B cell (primary cell): Measurements from ENCODE around the gene SERPINC1. TPM values are rescaled to one million over a fixed set of nuclear protein-coding genes. Genes with fewer than 3 reads are reported as not detected.

Experiments
- ATAC-seq: fragments of 200-7000 bp; cut with Tn5 transposase; one replicate; pipeline ENCODE4 v1.10.0; 2021; ENCODE audit warnings: low read depth, mild to moderate bottlenecking, moderate number of reproducible peaks, moderate library complexity
- CTCF ChIA-PET: fragments of 350-600 bp; sonication (Branson Sonifier 250); formaldehyde crosslinking; loops from one replicate; lab custom pipeline; 2021; ENCODE audit warnings: antibody characterized with exemption, inconsistent platforms; lab: Charles Lee
- POLR2A ChIA-PET: fragments of 350-600 bp; sonication (Branson Sonifier 250); formaldehyde crosslinking; loops from one replicate; lab custom pipeline; 2021; ENCODE audit warnings: antibody characterized with exemption; lab: Charles Lee
- DNase-seq: peaks from one replicate; pipeline ENCODE4 v3.0.0; 2013
- H2AFZ ChIP-seq: 2 replicates; pipeline ENCODE4 v1.6.1; 2012; ENCODE audit warnings: mild to moderate bottlenecking, low read depth, low read length; ENCODE audit not compliant: insufficient read depth, poor library complexity, severe bottlenecking
- H3K27ac ChIP-seq, 2 donors: 1 replicate in 1 of 2; 2 replicates in 1 of 2; pipeline ENCODE4 v1.5.1; 2012 to 2013; ENCODE audit warnings: low read length in 2 of 2, mild to moderate bottlenecking in 2 of 2, moderate library complexity in 1 of 2
- H3K27me3 ChIP-seq, 4 experiments: fragments of 200-600 bp in 1 of 4; sonication (generic) in 1 of 4; replicated peaks in 1 of 4; 1 replicate in 2 of 4; 2 replicates in 2 of 4; pipeline versions ENCODE4 v1.6.1 to v1.7.0; 2013 to 2016; ENCODE audit warnings: low read length in 3 of 4, mild to moderate bottlenecking in 2 of 4, mixed read lengths in 1 of 4, moderate library complexity in 1 of 4; ENCODE audit not compliant: insufficient read depth in 4 of 4, control insufficient read depth in 3 of 4; ENCODE audit errors: control extremely low read depth in 1 of 4
- H3K36me3 ChIP-seq, 2 experiments: replicated peaks in 1 of 2; 1 replicate in 1 of 2; 2 replicates in 1 of 2; pipeline versions ENCODE4 v1.6.1 to v1.7.1; 2013; ENCODE audit warnings: low read length in 1 of 2; ENCODE audit not compliant: insufficient read depth in 2 of 2, control insufficient read depth in 1 of 2; ENCODE audit errors: control extremely low read depth in 1 of 2, extremely low read depth in 1 of 2
- H3K4me1 ChIP-seq, 2 donors: fragments of 200-600 bp in 1 of 2; sonication (generic) in 1 of 2; 1 replicate in 1 of 2; 2 replicates in 1 of 2; pipeline versions ENCODE4 v1.5.1 to v1.6.1; 2013 to 2017; ENCODE audit warnings: low read length in 2 of 2; ENCODE audit not compliant: control insufficient read depth in 2 of 2, insufficient read depth in 2 of 2
- H3K4me2 ChIP-seq: replicated peaks from 2 replicates; pipeline ENCODE3; 2012; ENCODE audit warnings: mild to moderate bottlenecking, low read depth, low read length; ENCODE audit not compliant: poor library complexity, severe bottlenecking
- H3K4me3 ChIP-seq, 5 experiments: fragments of 200-600 bp in 1 of 5; sonication (generic) in 1 of 5; 1 replicate in 3 of 5; 2 replicates in 2 of 5; pipeline versions ENCODE4 v1.5.1 to v1.7.0; 2011 to 2016; ENCODE audit warnings: low read length in 4 of 5, mild to moderate bottlenecking in 4 of 5, low read depth in 2 of 5, control low read depth in 1 of 5, moderate library complexity in 1 of 5; ENCODE audit not compliant: insufficient read depth in 1 of 5; ENCODE audit errors: control extremely low read depth in 1 of 5, extremely low read depth in 1 of 5
- H3K79me2 ChIP-seq: fragments of 200-600 bp; sonication (generic); one replicate; pipeline ENCODE4 v1.6.0; 2016; ENCODE audit warnings: low read length; ENCODE audit not compliant: control insufficient read depth, insufficient read depth
- H3K9ac ChIP-seq: fragments of 200-600 bp; sonication (generic); 2 replicates; pipeline ENCODE4 v1.6.1; 2017; ENCODE audit warnings: mild to moderate bottlenecking, low read length, moderate library complexity
- H3K9me3 ChIP-seq, 3 donors: one replicate each; pipeline versions ENCODE4 v1.6.1 to v1.7.1; 2013; ENCODE audit warnings: low read length in 2 of 3; ENCODE audit not compliant: control insufficient read depth in 2 of 3, insufficient read depth in 1 of 3; ENCODE audit errors: control extremely low read depth in 1 of 3
- H4K20me1 ChIP-seq: 2 replicates; pipeline ENCODE4 v1.6.0; 2012; ENCODE audit warnings: mild to moderate bottlenecking, low read length; ENCODE audit not compliant: insufficient read depth, control insufficient read depth, poor library complexity, severe bottlenecking
- H3K27ac Mint-ChIP-seq: one replicate; pipeline ENCODE4 v1.8.0; 2021; ENCODE audit warnings: mixed read lengths
- H3K27me3 Mint-ChIP-seq: one replicate; pipeline ENCODE4 v1.8.0; 2021; ENCODE audit warnings: mixed read lengths
- H3K4me1 Mint-ChIP-seq: one replicate; pipeline ENCODE4 v1.8.0; 2021; ENCODE audit warnings: mixed read lengths
- H3K4me3 Mint-ChIP-seq: one replicate; pipeline ENCODE4 v1.8.0; 2021; ENCODE audit warnings: mixed read lengths
- H3K9me3 Mint-ChIP-seq: one replicate; pipeline ENCODE4 v1.8.0; 2022; ENCODE audit warnings: mixed read lengths; ENCODE audit not compliant: insufficient read depth
- EZH2 ChIP-seq: IDR thresholded peaks from 2 replicates; pipeline ENCODE4 v1.6.1; 2012; ENCODE audit warnings: borderline replicate concordance, low read depth, mild to moderate bottlenecking, moderate library complexity, low read length; ENCODE audit not compliant: insufficient read depth, poor library complexity, severe bottlenecking
- WGBS: methylation state at CpG from one replicate; pipeline ENCODE4 v1.1.5; 2013; ENCODE audit warnings: missing lambda C conversion rate; ENCODE audit not compliant: insufficient coverage; 5-methylcytosine and 5-hydroxymethylcytosine counted together
- intact Hi-C: fragments of 100-400 bp; cut with micrococcal nuclease; formaldehyde crosslinking; loops from one replicate; pipeline ENCODE4 v1.10.0; 2022
- polyA plus RNA-seq: library from polyadenylated mRNA; depleted of rRNA; stranded (reverse); fragments of >200 nt; gene quantifications from 2 replicates; pipeline ENCODE4 v1.2.3, GENCODE V29; 2012
- total RNA-seq, 2 donors: library from RNA; stranded (reverse); fragments of 120-200 nt in 1 of 2; gene quantifications; 1 replicate in 1 of 2; 2 replicates in 1 of 2; pipeline versions ENCODE4 v1.2.3 to v1.2.4, GENCODE V29; 2013 to 2022
- TF ChIP-seq, protein P1 (sequence below): fragments of 200-600 bp; IDR thresholded peaks from one replicate; pipeline ENCODE4 v1.8.0; 2022; ENCODE audit warnings: antibody characterized with exemption, mild to moderate bottlenecking

SERPINC1 gene
- total and polyA plus RNA-seq, 2 donors (not counting 1 experiment from before 2014, with no cell fraction given), result 0.12 TPM; not detected in 1

DNA sequence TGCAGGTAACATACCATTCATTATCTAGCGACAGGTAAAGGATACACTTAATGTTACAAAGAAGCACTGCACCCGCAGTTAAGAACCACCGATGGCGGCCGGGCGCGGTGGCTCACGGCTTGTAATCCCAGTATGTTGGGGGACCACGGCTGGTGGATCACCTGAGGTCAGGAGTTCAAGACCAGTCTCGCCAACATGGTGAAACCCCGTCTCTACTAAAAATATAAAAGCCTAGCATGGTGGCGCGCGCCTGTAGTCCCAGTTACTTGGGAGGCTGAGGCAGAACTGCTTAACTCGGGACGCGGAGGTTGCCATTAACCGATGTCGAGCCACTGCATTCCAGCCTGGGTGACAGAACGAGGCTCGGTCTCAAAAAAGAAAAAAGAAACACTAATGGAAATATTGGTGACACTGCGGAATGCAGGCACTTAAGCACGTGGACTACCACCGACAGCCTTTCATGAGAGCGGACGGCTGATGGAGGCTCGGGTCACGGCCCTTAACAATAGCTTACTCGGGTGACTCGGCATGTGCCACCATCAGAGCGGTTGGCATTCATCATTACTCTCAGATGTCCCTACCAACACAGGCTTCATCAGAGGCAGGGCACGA, 49.9 kb downstream of the SERPINC1 start:
- H3K27ac ChIP-seq, result peak overlapping the region; percentile 90 to 93
- H2AFZ ChIP-seq, result peak overlapping the region; percentile 92
- ATAC-seq (no peak), DNase-seq (no peak)
- H3K36me3 ChIP-seq, result peaks cover 5 to 60% of the 10 kb centered on the region in 2 experiments
- Mint-ChIP-seq H3K9me3 (no peaks in the 10 kb centered on the region), H3K27me3 (no peaks in the 10 kb centered on the region), H3K4me1 (peaks cover 68% of the 10 kb centered on the region), H3K27ac (peak overlapping the region; percentile 98), H3K4me3 (peak overlapping the region; percentile 94)
- TF ChIP-seq, protein P1, sequence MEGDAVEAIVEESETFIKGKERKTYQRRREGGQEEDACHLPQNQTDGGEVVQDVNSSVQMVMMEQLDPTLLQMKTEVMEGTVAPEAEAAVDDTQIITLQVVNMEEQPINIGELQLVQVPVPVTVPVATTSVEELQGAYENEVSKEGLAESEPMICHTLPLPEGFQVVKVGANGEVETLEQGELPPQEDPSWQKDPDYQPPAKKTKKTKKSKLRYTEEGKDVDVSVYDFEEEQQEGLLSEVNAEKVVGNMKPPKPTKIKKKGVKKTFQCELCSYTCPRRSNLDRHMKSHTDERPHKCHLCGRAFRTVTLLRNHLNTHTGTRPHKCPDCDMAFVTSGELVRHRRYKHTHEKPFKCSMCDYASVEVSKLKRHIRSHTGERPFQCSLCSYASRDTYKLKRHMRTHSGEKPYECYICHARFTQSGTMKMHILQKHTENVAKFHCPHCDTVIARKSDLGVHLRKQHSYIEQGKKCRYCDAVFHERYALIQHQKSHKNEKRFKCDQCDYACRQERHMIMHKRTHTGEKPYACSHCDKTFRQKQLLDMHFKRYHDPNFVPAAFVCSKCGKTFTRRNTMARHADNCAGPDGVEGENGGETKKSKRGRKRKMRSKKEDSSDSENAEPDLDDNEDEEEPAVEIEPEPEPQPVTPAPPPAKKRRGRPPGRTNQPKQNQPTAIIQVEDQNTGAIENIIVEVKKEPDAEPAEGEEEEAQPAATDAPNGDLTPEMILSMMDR, result no peak
- no peak for TF ChIP-seq EZH2
- no peaks in the 10 kb centered on the region for H4K20me1 ChIP-seq
- ChIA-PET POLR2A (interaction anchor here (0.7 to 2.4 kb wide), 6 partner anchors 43 to 1132 kb away, joined by 3 to 16 read pairs (median 10); partner anchors contain the start of genes CACYBP, CENPL, DARS2 and PRDX6), CTCF (interaction anchor here (0.6 to 1.1 kb wide), 2 partner anchors 8 to 447 kb away, joined by 3 to 7 read pairs; no protein-coding TSS in a partner anchor)
- H3K4me1 ChIP-seq, result peaks cover 42 to 50% of the 10 kb centered on the region in 2 donors
- H3K27me3 ChIP-seq, result no peaks in the 10 kb centered on the region
- peak overlapping the region; percentile 90 for H3K4me2 ChIP-seq
- H3K9me3 ChIP-seq, result no peaks in the 10 kb centered on the region
- intact Hi-C loops, result loop anchor here (5.0 kb wide), 1 partner anchor 350 kb away; no protein-coding TSS in a partner anchor
- peaks cover 23% of the 10 kb centered on the region for H3K79me2 ChIP-seq
- WGBS, result 2% methylated on average over 31 of the region's 32 CpGs
- peak overlapping the region; percentile 81 for H3K9ac ChIP-seq
- peak overlapping the region; percentile 70 to 98 (median 89) for H3K4me3 ChIP-seq
